ENCODE results near the gene KCNK3.
"Not testable (repeated sequence)": the region's sequence is repeated elsewhere in the genome, so short reads cannot be mapped to it uniquely, and the experiment has no call there.

Gene KCNK3

GRCh38 chr2:26692279-26692896 is at the start of gene KCNK3:
Gene KCNK3, plus strand, starts transcription at chr2:26692722. Its CDS starts 154 bp downstream, at chr2:26692876.
- DNase-seq (ENCODE audit: low read depth) = no peak

- DNase-seq (ENCODE audit: low read depth) = no peak
Observed at GRCh38 chr2:26644188-26644835, 48.2 kb upstream of the KCNK3 start.

- DNase-seq (ENCODE audit: low read depth) = no peak
Observed at GRCh38 chr2:26645762-26646161, 46.8 kb upstream of the KCNK3 start.

GRCh38 chr2:26646986-26647672 is 45.4 kb upstream of the KCNK3 start:
- DNase-seq (ENCODE audit: low read depth) = no peak

- DNase-seq (ENCODE audit: low read depth) = no peak
Observed at GRCh38 chr2:26647981-26648380, 44.5 kb upstream of the KCNK3 start.

GRCh38 chr2:26648516-26648915 is 44.0 kb upstream of the KCNK3 start:
- DNase-seq (ENCODE audit: low read depth) = no peak

- no peak for DNase-seq (ENCODE audit: low read depth)
Observed at GRCh38 chr2:26649322-26649721, 43.2 kb upstream of the KCNK3 start.

- DNase-seq (ENCODE audit: low read depth) = no peak
Observed at GRCh38 chr2:26649992-26650712, 42.4 kb upstream of the KCNK3 start.

- no peak for DNase-seq (ENCODE audit: low read depth)
Observed at GRCh38 chr2:26650713-26651469, 41.6 kb upstream of the KCNK3 start.

- no peak for DNase-seq (ENCODE audit: low read depth)
Observed at GRCh38 chr2:26651470-26651771, 41.1 kb upstream of the KCNK3 start.

GRCh38 chr2:26651799-26652198 is 40.7 kb upstream of the KCNK3 start:
- no peak for DNase-seq (ENCODE audit: low read depth)

GRCh38 chr2:26652361-26653041 is 40.0 kb upstream of the KCNK3 start:
- DNase-seq (ENCODE audit: low read depth) = no peak

GRCh38 chr2:26653207-26654060 is 39.1 kb upstream of the KCNK3 start:
- no peak for DNase-seq (ENCODE audit: low read depth)

GRCh38 chr2:26654061-26654340 is 38.5 kb upstream of the KCNK3 start:
- no peak for DNase-seq (ENCODE audit: low read depth)

GRCh38 chr2:26655120-26655519 is 37.4 kb upstream of the KCNK3 start:
- not testable (repeated sequence) for DNase-seq (ENCODE audit: low read depth)

GRCh38 chr2:26655611-26656195 is 36.8 kb upstream of the KCNK3 start:
- DNase-seq (ENCODE audit: low read depth) = no peak

GRCh38 chr2:26657265-26657664 is 35.3 kb upstream of the KCNK3 start:
- DNase-seq (ENCODE audit: low read depth) = no peak

- DNase-seq (ENCODE audit: low read depth) = no peak
Observed at GRCh38 chr2:26658691-26659346, 33.7 kb upstream of the KCNK3 start.

- DNase-seq (ENCODE audit: low read depth) = no peak
Observed at GRCh38 chr2:26660363-26660962, 32.1 kb upstream of the KCNK3 start.

All from stimulated activated CD4-positive, alpha-beta T cell treated with anti-CD3 and anti-CD28 coated beads, Interleukin-2, amount 100 ng/mL, for 4 hours (primary cell).